ENCODE results near the gene SCN8A. TPM values are rescaled to one million over a fixed set of nuclear protein-coding genes. Genes with fewer than 3 reads are reported as not detected.

Gene SCN8A
- total and polyA plus RNA-seq, 2 donors (not counting 3 experiments of a cell fraction or from before 2014, with no cell fraction given), result 9.4 to 20.4 TPM

- no peaks in the 10 kb centered on the region for H3K9me1 ChIP-seq (replicated peaks; ENCODE audit: control insufficient read depth, extremely low read depth, insufficient read depth, low read length)
- no peaks in the 10 kb centered on the region for H4K20me1 ChIP-seq (replicated peaks; ENCODE audit: control insufficient read depth, extremely low read depth, insufficient read depth, low read length)
- H3K27ac ChIP-seq (ENCODE audit: insufficient read depth, low read depth, low read length), result no peak overlapping the region
- TF ChIP-seq CTCF (IDR thresholded peaks at IDR 0.05; ENCODE audit: extremely low read depth in 1 of 2, insufficient read depth in 1 of 2, low read depth in 1 of 2, low read length in 2 of 2), result no peak
- TF ChIP-seq JUN (IDR thresholded peaks at IDR 0.05; ENCODE audit: borderline replicate concordance, insufficient read depth, insufficient read length, low read depth), result no peak
- no peak for TF ChIP-seq POLR2AphosphoS5 (IDR thresholded peaks at IDR 0.05; ENCODE audit: insufficient read depth, low read depth, low read length)
- no peak for TF ChIP-seq FOS (IDR thresholded peaks at IDR 0.05; ENCODE audit: borderline replicate concordance, insufficient read depth, low read length)
- no peak for TF ChIP-seq MAX (IDR thresholded peaks at IDR 0.05; ENCODE audit: insufficient read depth, insufficient read length)
- TF ChIP-seq EZH2 (IDR thresholded peaks at IDR 0.05; ENCODE audit: borderline replicate concordance, low read depth, low read length, severe bottlenecking), result no peak
- no peak for TF ChIP-seq MYC (IDR thresholded peaks at IDR 0.05; ENCODE audit: low read depth, low read length)
- no peak for TF ChIP-seq GATA2 (IDR thresholded peaks at IDR 0.05; ENCODE audit: insufficient read depth, insufficient read length, low read depth, low read length)
- no peak for TF ChIP-seq POLR2A (IDR thresholded peaks at IDR 0.05; ENCODE audit: low read depth, low read length)
- no peak overlapping the region for H3K4me3 ChIP-seq (replicated peaks in 1 of 3; ENCODE audit: insufficient read depth in 1 of 3, low read depth in 1 of 3, low read length in 3 of 3)
- no TSS peak for BruUV-seq (replicated peaks)
- H3K27me3 ChIP-seq (ENCODE audit: control insufficient read depth in 2 of 2, insufficient read depth in 2 of 2, low read length in 2 of 2), result peaks cover 4 to 8% of the 10 kb centered on the region in 2 experiments
- POLR2A ChIA-PET, result no interaction called here
- no peaks in the 10 kb centered on the region for H3K9me3 ChIP-seq (replicated peaks; ENCODE audit: control insufficient read depth, insufficient read depth, low read length)
- FAIRE-seq, result no peak
- no peak overlapping the region for H3K4me2 ChIP-seq (ENCODE audit: insufficient read depth, low read length)
- DNase-seq (ENCODE audit: low read depth, low spot score), result no peak
- dilution Hi-C loops (cut with MboI; ENCODE audit: extremely low pct_ligation_motif_present, low sequenced_read_pairs), result no loop called here
- H3K79me2 ChIP-seq (ENCODE audit: control insufficient read depth, insufficient read depth, low read length), result no peaks in the 10 kb centered on the region
- H3K36me3 ChIP-seq (ENCODE audit: control insufficient read depth in 2 of 2, extremely low read depth in 1 of 2, insufficient read depth in 2 of 2, low read length in 2 of 2), result no peaks in the 10 kb centered on the region
- CTCF ChIA-PET, result no interaction called here
- no peak overlapping the region for H2AFZ ChIP-seq (ENCODE audit: low read depth, low read length)
- H3K4me1 ChIP-seq (ENCODE audit: control insufficient read depth, extremely low read depth, insufficient read depth, low read length), result no peaks in the 10 kb centered on the region
- intact Hi-C loops (cut with micrococcal nuclease), result no loop called here
- no peak overlapping the region for H3K9ac ChIP-seq (replicated peaks; ENCODE audit: extremely low read depth, insufficient read depth, low read length)
Measured at GRCh38 chr12:51579321-51579850, 11.6 kb upstream of the SCN8A start.

Measured in endothelial cell of umbilical vein (primary cell).